ENCODE data around the gene KDM4B. TPM values are rescaled to one million over a fixed set of nuclear protein-coding genes. Genes with fewer than 3 reads are reported as not detected.

The KDM4B gene
- total RNA-seq, 2 experiments from 2014 or later: 55.9 to 60.8 TPM

DNA sequence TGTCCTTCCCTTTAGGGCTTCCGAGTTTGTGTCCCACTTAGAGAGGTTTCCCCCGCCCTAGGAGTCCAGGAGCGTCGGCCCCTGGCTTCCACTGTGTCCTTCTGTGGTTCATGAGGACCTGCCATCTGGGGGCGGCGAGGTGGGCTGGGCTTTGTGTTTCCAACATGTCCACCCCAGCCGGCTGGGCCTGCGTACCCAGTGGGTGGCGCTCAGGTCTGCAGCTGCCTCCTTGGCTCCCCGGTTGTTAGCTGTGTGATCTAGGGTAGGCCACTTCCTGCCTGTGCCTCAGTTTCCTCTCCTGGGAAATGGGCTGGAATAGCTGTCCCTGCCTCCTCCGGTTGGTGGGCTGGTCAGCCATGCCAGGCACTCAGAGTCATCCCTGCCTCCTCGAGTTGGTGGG, 28.4 kb downstream of the KDM4B start:
- Mint-ChIP-seq H3K4me3 (no peak overlapping the region), H3K27ac (no peak overlapping the region), H3K4me1 (peaks cover 5% of the 10 kb centered on the region), H3K36me3 (peaks cover 14% of the 10 kb centered on the region), H3K9me3 (no peaks in the 10 kb centered on the region), H3K27me3 (no peaks in the 10 kb centered on the region)
- POLR2A ChIA-PET: no interaction called here
- DNase-seq (no peak), ATAC-seq (ENCODE audit: low read depth) (no peak)

GRCh38 chr19:5000120-5000611, 31.3 kb downstream of the KDM4B start:
- Mint-ChIP-seq H3K9me3 (no peaks in the 10 kb centered on the region), H3K27me3 (no peaks in the 10 kb centered on the region), H3K36me3 (peaks cover 8% of the 10 kb centered on the region), H3K27ac (no peak overlapping the region), H3K4me3 (no peak overlapping the region), H3K4me1 (peaks cover 6% of the 10 kb centered on the region)
- DNase-seq: no peak
- POLR2A ChIA-PET: no interaction called here
- no peak for ATAC-seq (ENCODE audit: low read depth)

DNA sequence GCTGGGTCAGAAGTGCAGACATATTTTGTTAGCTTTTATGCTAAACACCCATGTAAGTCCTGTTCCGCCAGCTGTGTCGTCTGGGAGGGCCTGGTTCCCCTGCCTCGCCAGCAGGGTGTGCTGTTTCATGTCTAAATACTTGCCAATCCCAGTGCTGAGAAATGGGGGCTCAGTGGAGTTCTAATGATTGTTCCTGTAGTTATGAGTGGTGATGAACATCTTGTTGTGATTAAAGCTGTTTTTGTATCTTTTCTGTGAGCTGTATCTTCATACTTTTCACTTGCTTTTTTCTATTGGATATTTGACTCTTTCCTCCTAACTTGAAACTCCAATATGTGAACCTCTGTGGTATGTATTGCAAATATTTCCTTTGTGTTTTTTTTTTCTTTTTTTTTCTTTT, 32.7 kb downstream of the KDM4B start:
- H3K27ac Mint-ChIP-seq: no peak overlapping the region
- peaks cover 9% of the 10 kb centered on the region for H3K36me3 Mint-ChIP-seq
- POLR2A ChIA-PET: no interaction called here
- H3K27me3 Mint-ChIP-seq: no peaks in the 10 kb centered on the region
- H3K4me1 Mint-ChIP-seq: peaks cover 6% of the 10 kb centered on the region
- H3K9me3 Mint-ChIP-seq: no peaks in the 10 kb centered on the region
- H3K4me3 Mint-ChIP-seq: no peak overlapping the region
- ATAC-seq (ENCODE audit: low read depth) (peak; percentile 70), DNase-seq (no peak)

- POLR2A ChIA-PET: no interaction called here
- H3K9me3 Mint-ChIP-seq: no peaks in the 10 kb centered on the region
- no peak overlapping the region for H3K27ac Mint-ChIP-seq
- peaks cover 11% of the 10 kb centered on the region for H3K36me3 Mint-ChIP-seq
- H3K27me3 Mint-ChIP-seq: no peaks in the 10 kb centered on the region
- ATAC-seq (ENCODE audit: low read depth) (no peak), DNase-seq (no peak)
- no peak overlapping the region for H3K4me3 Mint-ChIP-seq
- peaks cover 6% of the 10 kb centered on the region for H3K4me1 Mint-ChIP-seq
Observed at GRCh38 chr19:5002143-5002542, 33.2 kb downstream of the KDM4B start.

DNA sequence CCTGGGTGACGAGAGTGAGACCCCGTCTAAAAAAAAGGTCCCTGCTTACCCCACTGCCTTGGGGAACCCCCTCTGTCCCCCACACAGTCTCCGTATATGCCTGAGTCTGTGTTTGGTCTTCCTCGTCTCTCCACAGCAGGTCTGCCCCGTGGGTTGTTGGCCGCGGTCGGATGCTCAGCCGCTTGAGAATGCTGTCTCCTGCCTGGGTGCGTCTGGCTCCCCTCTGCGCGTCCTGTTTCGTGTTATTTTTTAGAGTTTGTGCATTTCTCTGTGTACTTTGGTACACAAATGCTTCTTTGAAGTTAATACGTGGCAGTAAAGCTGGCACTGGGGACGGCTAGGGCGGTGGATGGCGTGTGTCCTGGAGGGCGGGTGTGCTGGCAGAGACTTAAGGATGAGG, 34.9 kb downstream of the KDM4B start:
- H3K9me3 Mint-ChIP-seq: peaks cover 4% of the 10 kb centered on the region
- DNase-seq (no peak), ATAC-seq (ENCODE audit: low read depth) (no peak)
- peaks cover 6% of the 10 kb centered on the region for H3K4me1 Mint-ChIP-seq
- no peaks in the 10 kb centered on the region for H3K27me3 Mint-ChIP-seq
- no peak overlapping the region for H3K27ac Mint-ChIP-seq
- peaks cover 19% of the 10 kb centered on the region for H3K36me3 Mint-ChIP-seq
- POLR2A ChIA-PET: no interaction called here
- H3K4me3 Mint-ChIP-seq: no peak overlapping the region

DNA sequence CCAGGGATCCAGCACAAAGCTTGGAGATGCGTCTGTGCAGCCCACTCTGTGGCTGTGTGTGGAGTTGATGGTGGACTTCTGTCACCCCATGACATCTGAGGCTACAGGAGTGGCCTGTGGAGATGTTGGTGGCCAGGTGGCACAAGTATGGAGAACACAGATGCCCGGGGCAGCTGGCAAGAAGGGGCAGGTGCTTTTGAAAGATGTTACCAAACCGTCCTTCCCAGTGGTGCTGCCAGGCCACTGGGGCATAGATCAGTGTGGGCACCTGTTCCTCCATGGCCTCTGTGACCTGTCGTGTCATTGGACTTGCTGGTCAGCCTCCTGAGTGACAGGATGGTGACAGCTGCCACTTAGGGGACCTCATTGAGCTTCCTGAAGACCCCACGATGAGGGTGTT, 36.2 kb downstream of the KDM4B start:
- no peak overlapping the region for H3K27ac Mint-ChIP-seq
- no peak overlapping the region for H3K4me3 Mint-ChIP-seq
- no peaks in the 10 kb centered on the region for H3K27me3 Mint-ChIP-seq
- POLR2A ChIA-PET: no interaction called here
- DNase-seq (no peak), ATAC-seq (ENCODE audit: low read depth) (no peak)
- peaks cover 6% of the 10 kb centered on the region for H3K4me1 Mint-ChIP-seq
- H3K9me3 Mint-ChIP-seq: peaks cover 4% of the 10 kb centered on the region
- H3K36me3 Mint-ChIP-seq: peaks cover 19% of the 10 kb centered on the region

- DNase-seq (no peak), ATAC-seq (ENCODE audit: low read depth) (no peak)
- peaks cover 19% of the 10 kb centered on the region for H3K36me3 Mint-ChIP-seq
- H3K9me3 Mint-ChIP-seq: peaks cover 4% of the 10 kb centered on the region
- peaks cover 7% of the 10 kb centered on the region for H3K4me1 Mint-ChIP-seq
- no peak overlapping the region for H3K27ac Mint-ChIP-seq
- H3K27me3 Mint-ChIP-seq: no peaks in the 10 kb centered on the region
- POLR2A ChIA-PET: no interaction called here
- H3K4me3 Mint-ChIP-seq: no peak overlapping the region
Observed at GRCh38 chr19:5006201-5006600, 37.3 kb downstream of the KDM4B start.

GRCh38 chr19:5006821-5007220, 37.9 kb downstream of the KDM4B start:
- ATAC-seq (ENCODE audit: low read depth): no peak
- POLR2A ChIA-PET: no interaction called here

DNA sequence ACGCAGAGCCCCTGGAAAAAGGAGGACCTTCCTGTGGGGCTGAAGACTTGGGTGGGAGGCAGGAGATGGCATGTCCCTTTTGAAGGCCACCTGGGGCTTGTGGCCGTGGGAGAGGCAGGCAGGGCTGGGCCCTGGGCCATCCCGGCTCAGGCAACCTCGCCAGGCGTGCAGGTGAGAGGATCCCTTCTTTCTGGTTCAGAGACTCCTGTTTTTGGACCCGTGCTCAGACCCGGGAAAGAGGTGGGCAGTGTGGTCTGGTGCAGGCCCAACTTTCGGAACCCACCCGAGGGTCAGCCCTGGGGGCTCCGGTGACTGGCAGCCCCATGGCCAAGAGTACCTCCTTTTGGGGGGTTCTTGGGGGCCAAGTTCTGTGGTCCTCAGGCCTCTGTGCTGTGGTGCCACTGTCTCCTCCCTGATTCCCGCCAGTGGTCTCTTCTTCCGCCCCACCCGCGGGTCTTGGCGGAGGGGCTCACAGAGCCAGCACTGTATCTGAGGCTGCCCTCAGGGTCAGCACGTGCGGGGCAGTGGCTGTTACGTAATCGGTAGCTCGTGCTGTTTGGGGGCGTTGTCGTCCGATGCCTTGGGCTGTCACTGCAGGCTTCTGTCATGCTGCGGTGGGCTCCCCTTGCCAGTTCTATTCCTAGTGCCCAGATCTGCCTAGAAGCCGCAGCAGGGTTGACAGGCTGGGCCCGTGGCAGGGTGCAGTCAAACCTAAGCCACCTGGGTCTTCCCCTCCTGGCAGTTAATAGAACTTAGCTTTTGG, 42.7 kb downstream of the KDM4B start:
- Mint-ChIP-seq H3K9me3 (peaks cover 4% of the 10 kb centered on the region), H3K36me3 (peaks cover 12% of the 10 kb centered on the region), H3K27me3 (no peaks in the 10 kb centered on the region), H3K4me1 (peaks cover 2% of the 10 kb centered on the region), H3K27ac (no peak overlapping the region), H3K4me3 (no peak overlapping the region)
- POLR2A ChIA-PET: no interaction called here
- ATAC-seq (ENCODE audit: low read depth) (no peak), DNase-seq (no peak)

More at GRCh38 chr19:5006821-5007220, 37.9 kb downstream of the KDM4B start:
- H3K9me3 Mint-ChIP-seq: peaks cover 4% of the 10 kb centered on the region
- no peak overlapping the region for H3K27ac Mint-ChIP-seq
- H3K36me3 Mint-ChIP-seq: peaks cover 17% of the 10 kb centered on the region
- no peak for DNase-seq
- H3K27me3 Mint-ChIP-seq: no peaks in the 10 kb centered on the region
- no peak overlapping the region for H3K4me3 Mint-ChIP-seq
- peaks cover 5% of the 10 kb centered on the region for H3K4me1 Mint-ChIP-seq

DNA sequence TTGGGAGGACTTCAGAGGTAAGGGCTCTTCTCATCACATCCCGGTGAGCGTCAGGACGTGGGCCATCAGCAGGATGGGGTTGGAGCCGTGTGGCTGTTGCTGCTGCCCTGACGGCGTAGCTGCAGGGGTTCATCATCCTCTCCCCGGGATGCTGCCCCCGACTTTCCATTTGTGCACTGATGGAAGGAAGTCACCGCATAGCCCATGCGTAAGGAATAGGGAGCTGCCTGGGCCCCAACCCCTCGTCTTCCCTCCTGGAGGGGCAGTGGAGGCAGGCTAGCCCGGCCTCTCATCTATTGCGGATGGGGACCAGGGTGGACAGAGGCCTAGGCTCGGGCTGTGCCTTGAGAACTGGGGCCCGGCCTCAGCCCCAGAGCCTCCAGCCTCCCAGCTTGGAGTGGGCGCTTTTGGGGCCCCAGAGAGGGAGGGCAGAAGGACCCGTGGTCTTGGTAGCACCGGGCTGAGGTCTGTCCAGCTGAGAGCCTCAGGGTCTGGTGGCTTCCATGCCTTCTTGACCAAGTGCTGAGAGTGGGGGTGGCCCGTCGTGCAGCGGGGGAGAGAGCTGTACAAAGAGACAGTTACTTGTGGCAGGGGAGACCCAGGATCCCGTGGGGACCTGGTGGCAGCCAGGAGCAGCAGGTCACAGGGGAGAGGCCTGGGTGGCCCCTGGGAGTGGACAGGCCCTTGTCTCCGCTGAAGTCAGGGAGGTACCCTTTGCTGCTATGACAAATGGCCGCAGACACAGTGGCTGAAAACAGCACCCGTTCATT, 44.0 kb downstream of the KDM4B start:
- no peak for ATAC-seq (ENCODE audit: low read depth)
- no peak for DNase-seq
- H3K36me3 Mint-ChIP-seq: peaks cover 4% of the 10 kb centered on the region
- H3K27ac Mint-ChIP-seq: no peak overlapping the region
- H3K4me3 Mint-ChIP-seq: no peak overlapping the region
- no peaks in the 10 kb centered on the region for H3K27me3 Mint-ChIP-seq
- peaks cover 1% of the 10 kb centered on the region for H3K9me3 Mint-ChIP-seq
- POLR2A ChIA-PET: no interaction called here
- peaks cover 2% of the 10 kb centered on the region for H3K4me1 Mint-ChIP-seq

GRCh38 chr19:5013761-5014160, 44.8 kb downstream of the KDM4B start:
- H3K9me3 Mint-ChIP-seq: no peaks in the 10 kb centered on the region
- DNase-seq: no peak
- H3K36me3 Mint-ChIP-seq: no peaks in the 10 kb centered on the region
- POLR2A ChIA-PET: no interaction called here
- ATAC-seq (ENCODE audit: low read depth): no peak
- H3K27ac Mint-ChIP-seq: no peak overlapping the region
- H3K4me3 Mint-ChIP-seq: no peak overlapping the region
- peaks cover 4% of the 10 kb centered on the region for H3K4me1 Mint-ChIP-seq
- H3K27me3 Mint-ChIP-seq: no peaks in the 10 kb centered on the region

GRCh38 chr19:5014941-5015340, 46.0 kb downstream of the KDM4B start:
- no peaks in the 10 kb centered on the region for H3K36me3 Mint-ChIP-seq
- DNase-seq (no peak), ATAC-seq (ENCODE audit: low read depth) (no peak)
- no peak overlapping the region for H3K27ac Mint-ChIP-seq
- H3K4me3 Mint-ChIP-seq: no peak overlapping the region
- POLR2A ChIA-PET: no interaction called here
- H3K9me3 Mint-ChIP-seq: no peaks in the 10 kb centered on the region
- H3K27me3 Mint-ChIP-seq: no peaks in the 10 kb centered on the region
- peaks cover 4% of the 10 kb centered on the region for H3K4me1 Mint-ChIP-seq

- no peak overlapping the region for H3K27ac Mint-ChIP-seq
- H3K4me1 Mint-ChIP-seq: peaks cover 2% of the 10 kb centered on the region
- no peaks in the 10 kb centered on the region for H3K27me3 Mint-ChIP-seq
- POLR2A ChIA-PET: no interaction called here
- ATAC-seq (ENCODE audit: low read depth): no peak
- no peaks in the 10 kb centered on the region for H3K9me3 Mint-ChIP-seq
- peaks cover 4% of the 10 kb centered on the region for H3K36me3 Mint-ChIP-seq
- H3K4me3 Mint-ChIP-seq: no peak overlapping the region
- no peak for DNase-seq
Observed at GRCh38 chr19:5016268-5016667, 47.4 kb downstream of the KDM4B start.

GRCh38 chr19:5016781-5017180, 47.9 kb downstream of the KDM4B start:
- Mint-ChIP-seq H3K27me3 (no peaks in the 10 kb centered on the region), H3K9me3 (no peaks in the 10 kb centered on the region), H3K4me3 (no peak overlapping the region), H3K36me3 (peaks cover 4% of the 10 kb centered on the region), H3K27ac (no peak overlapping the region), H3K4me1 (peaks cover 2% of the 10 kb centered on the region)
- POLR2A ChIA-PET: no interaction called here
- ATAC-seq (ENCODE audit: low read depth) (no peak), DNase-seq (no peak)
